SK-N-SH (cell line): Measurements from ENCODE around the gene DNMT3A. TPM values are rescaled to one million over a fixed set of nuclear protein-coding genes. Genes with fewer than 3 reads are reported as not detected.

Experiments used
- CTCF ChIA-PET: fragments of 300-600, 350-600 bp; formaldehyde crosslinking; extraction: SDS; loops from one replicate; lab custom pipeline; 2021; lab: Yijun Ruan, JAX
- POLR2A ChIA-PET: fragments of 350-600 bp; sonication (Branson Sonifier 250); formaldehyde crosslinking; extraction: SDS; loops from one replicate; lab custom pipeline; 2020; ENCODE audit warnings: antibody characterized with exemption, inconsistent platforms; lab: Yijun Ruan, JAX
- DNase-seq: peaks from one replicate; pipeline ENCODE4 v3.0.0; 2012
- H2AFZ ChIP-seq: fragments of 200-600 bp; sonication (generic); 2 replicates; pipeline ENCODE4 v1.8.1; 2016; ENCODE audit warnings: antibody characterized with exemption, mild to moderate bottlenecking, low read depth
- H3F3A ChIP-seq: fragments of 200-600 bp; sonication (generic); replicated peaks from 2 replicates; pipeline ENCODE3; 2016; ENCODE audit warnings: antibody characterized with exemption, mild to moderate bottlenecking; ENCODE audit not compliant: insufficient read depth
- H3K27ac ChIP-seq, 2 experiments: fragments of 200-500 bp in 1 of 2; fragments of 200-600 bp in 1 of 2; sonication (Bioruptor generic) in 1 of 2; sonication (generic), shearing (Covaris generic) in 1 of 2; 2 replicates each; pipeline versions ENCODE4 v1.5.1 to v1.6.1; 2014 to 2016; ENCODE audit warnings: low read depth in 2 of 2, inconsistent platforms in 1 of 2, low read length in 1 of 2, mild to moderate bottlenecking in 1 of 2, mixed read lengths in 1 of 2
- H3K27me3 ChIP-seq: fragments of 200-600 bp; sonication (generic), shearing (Covaris generic); 2 replicates; pipeline ENCODE4 v1.6.1; 2016; ENCODE audit warnings: mixed run types; ENCODE audit not compliant: insufficient read depth
- H3K36me3 ChIP-seq, 2 experiments: fragments of 200-500 bp in 1 of 2; fragments of 200-600 bp in 1 of 2; sonication (Bioruptor generic) in 1 of 2; sonication (generic) in 1 of 2; replicated peaks in 1 of 2; 2 replicates each; pipeline versions ENCODE3 to v1.5.1; 2014 to 2016; ENCODE audit warnings: low read length in 1 of 2, mild to moderate bottlenecking in 1 of 2; ENCODE audit not compliant: insufficient read depth in 2 of 2, control insufficient read depth in 1 of 2
- H3K4me1 ChIP-seq, 2 experiments: fragments of 200-500 bp in 1 of 2; fragments of 200-600 bp in 1 of 2; sonication (Bioruptor generic) in 1 of 2; sonication (generic), shearing (Covaris generic) in 1 of 2; 2 replicates each; pipeline versions ENCODE4 v1.5.1 to v1.6.1; 2014 to 2016; ENCODE audit warnings: low read depth in 1 of 2, low read length in 1 of 2, mixed run types in 1 of 2; ENCODE audit not compliant: insufficient read depth in 2 of 2, control insufficient read depth in 1 of 2
- H3K4me2 ChIP-seq: fragments of 200-600 bp; sonication (generic), shearing (Covaris generic); 2 replicates; pipeline ENCODE4 v1.6.1; 2017; ENCODE audit warnings: mixed run types
- H3K4me3 ChIP-seq, 2 experiments: fragments of 200-500 bp in 1 of 2; fragments of 200-600 bp in 1 of 2; sonication (Bioruptor generic) in 1 of 2; sonication (generic), shearing (Covaris generic) in 1 of 2; 2 replicates each; pipeline versions ENCODE4 v1.5.1 to v1.8.1; 2014 to 2016; ENCODE audit warnings: low read depth in 2 of 2, inconsistent platforms in 1 of 2, low read length in 1 of 2, mild to moderate bottlenecking in 1 of 2, mixed read lengths in 1 of 2, moderate library complexity in 1 of 2
- H3K79me2 ChIP-seq: fragments of 200-600 bp; sonication (generic); 2 replicates; pipeline ENCODE4 v1.8.1; 2017; ENCODE audit warnings: mild to moderate bottlenecking; ENCODE audit not compliant: insufficient read depth
- H3K9ac ChIP-seq: fragments of 200-600 bp; sonication (generic); 2 replicates; pipeline ENCODE4 v1.6.1; 2017; ENCODE audit warnings: mixed run types
- H3K9me2 ChIP-seq: fragments of 200-600 bp; sonication (generic); 2 replicates; pipeline ENCODE4 v1.6.1; 2017; ENCODE audit warnings: mixed run types
- H3K9me3 ChIP-seq: fragments of 200-600 bp; sonication (generic); 2 replicates; pipeline ENCODE4 v1.6.1; 2017; ENCODE audit warnings: mixed run types, mild to moderate bottlenecking, moderate library complexity
- H4K20me1 ChIP-seq: fragments of 200-600 bp; sonication (generic); 2 replicates; pipeline ENCODE4 v1.6.1; 2017; ENCODE audit warnings: mild to moderate bottlenecking, mixed run types; ENCODE audit not compliant: insufficient read depth
- CHD2 ChIP-seq: fragments of 150-350 bp; IDR thresholded peaks from 2 replicates; pipeline ENCODE4 v1.6.1; 2018; ENCODE audit warnings: low read length; ENCODE audit not compliant: partially characterized antibody
- CTCF ChIP-seq: fragments of 200-600 bp; sonication (generic); IDR thresholded peaks from 2 replicates; pipeline ENCODE4 v1.6.1; 2017; ENCODE audit warnings: antibody characterized with exemption, mild to moderate bottlenecking, moderate library complexity
- ELF1 ChIP-seq: IDR thresholded peaks from 2 replicates; pipeline ENCODE4 v1.4.0; 2012
- EP300 ChIP-seq, 2 experiments: IDR thresholded peaks; 2 replicates each; pipeline versions ENCODE4 v1.4.0 to v1.6.1; 2012; ENCODE audit warnings: borderline replicate concordance in 1 of 2, low read depth in 1 of 2, low read length in 1 of 2
- FOXM1 ChIP-seq: IDR thresholded peaks from 2 replicates; pipeline ENCODE4 v1.4.0; 2012; ENCODE audit warnings: low read depth, mild to moderate bottlenecking
- GABPA ChIP-seq: IDR thresholded peaks from 2 replicates; pipeline ENCODE4 v1.4.0; 2012; ENCODE audit warnings: low read depth, mild to moderate bottlenecking
- IRF3 ChIP-seq: fragments of 150-350 bp; IDR thresholded peaks from 2 replicates; pipeline ENCODE4 v1.6.1; 2016; ENCODE audit warnings: mild to moderate bottlenecking, low read depth, low read length
- JUND ChIP-seq: IDR thresholded peaks from 2 replicates; pipeline ENCODE4 v1.4.0; 2012
- MXI1 ChIP-seq: IDR thresholded peaks from 2 replicates; pipeline ENCODE4 v1.6.1; 2012; ENCODE audit warnings: mild to moderate bottlenecking, low read depth, low read length, improper control_type of control experiment
- NFIC ChIP-seq: IDR thresholded peaks from 2 replicates; pipeline ENCODE4 v1.4.0; 2012; ENCODE audit warnings: borderline replicate concordance
- NRF1 ChIP-seq: IDR thresholded peaks from 2 replicates; pipeline ENCODE4 v1.6.1; 2012; ENCODE audit warnings: low read depth, mild to moderate bottlenecking, low read length
- POLR2AphosphoS5 ChIP-seq: IDR thresholded peaks from 2 replicates; pipeline ENCODE4 v1.6.1; 2012; ENCODE audit warnings: low read depth, low read length
- RAD21 ChIP-seq: IDR thresholded peaks from 2 replicates; pipeline ENCODE4 v1.6.1; 2012; ENCODE audit warnings: mild to moderate bottlenecking, low read length
- RCOR1 ChIP-seq: fragments of 150-350 bp; IDR thresholded peaks from 2 replicates; pipeline ENCODE4 v1.6.1; 2017; ENCODE audit warnings: antibody characterized with exemption, low read length
- RFX5 ChIP-seq: IDR thresholded peaks from 2 replicates; pipeline ENCODE4 v1.6.1; 2012; ENCODE audit warnings: mild to moderate bottlenecking, improper control_type of control experiment, low read length
- SMC3 ChIP-seq: IDR thresholded peaks from 2 replicates; pipeline ENCODE4 v1.6.1; 2012; ENCODE audit warnings: low read depth, low read length, improper control_type of control experiment
- TAF1 ChIP-seq: IDR thresholded peaks from 2 replicates; pipeline ENCODE4 v1.6.1; 2012; ENCODE audit warnings: low read depth, mild to moderate bottlenecking, low read length, moderate library complexity, borderline replicate concordance
- TEAD4 ChIP-seq: IDR thresholded peaks from 2 replicates; pipeline ENCODE4 v1.4.0; 2012; ENCODE audit warnings: mild to moderate bottlenecking, borderline replicate concordance; ENCODE audit not compliant: insufficient read depth
- WGBS: methylation state at CpG from one replicate; pipeline ENCODE4 v1.1.6; 2017; ENCODE audit warnings: low lambda C conversion rate; 5-methylcytosine and 5-hydroxymethylcytosine counted together
- polyA plus RNA-seq, 3 experiments: library from polyadenylated mRNA; depleted of rRNA; stranded (reverse); fragments of >200 nt; gene quantifications; 2 replicates each; pipeline ENCODE4 v1.2.3, GENCODE V29; 2012

DNMT3A gene
- polyA plus RNA-seq, 1 of the 3 experiments (the other 2 are of a cell fraction) = 5.6 TPM

GRCh38 chr2:25363733-25364132, 22.0 kb upstream of the DNMT3A start:
- Histone ChIP-seq H3K9me3 (no peaks in the 10 kb centered on the region), H3F3A (no peaks in the 10 kb centered on the region), H3K9ac (no peak overlapping the region), H3K9me2 (no peaks in the 10 kb centered on the region), H4K20me1 (no peaks in the 10 kb centered on the region), H3K4me2 (no peak overlapping the region), H3K27me3 (no peaks in the 10 kb centered on the region), H3K36me3 (no peaks in the 10 kb centered on the region), H2AFZ (no peak overlapping the region), H3K79me2 (no peaks in the 10 kb centered on the region), H3K4me1 (peaks cover 0 to 39% of the 10 kb centered on the region in 2 experiments; a peak in 2 of 4 replicates), H3K4me3 (no peak overlapping the region), H3K27ac (no peak overlapping the region)
- WGBS = 94% methylated on average over 6 of the region's 7 CpGs
- ChIA-PET CTCF (interaction anchor here (1.8 to 3.3 kb wide), 4 partner anchors 9 to 33 kb away, joined by 5 to 44 read pairs (median 25); no protein-coding TSS in a partner anchor), POLR2A (no interaction called here)
- DNase-seq = no peak
- TF ChIP-seq RFX5 = no peak
- no peak for TF ChIP-seq GABPA
- no peak for TF ChIP-seq NFIC

GRCh38 chr2:25362434-25363145, 20.9 kb upstream of the DNMT3A start:
- Histone ChIP-seq H3K4me1 (peaks cover 0 to 30% of the 10 kb centered on the region in 2 experiments; a peak in 2 of 4 replicates), H2AFZ (peak overlapping the region; percentile 93), H3F3A (no peaks in the 10 kb centered on the region), H3K4me2 (peak overlapping the region; percentile 54), H3K9me3 (no peaks in the 10 kb centered on the region), H3K27ac (peak overlapping the region in 1 of 2 experiments; percentile 35; a peak in 1 of 4 replicates), H3K9me2 (no peaks in the 10 kb centered on the region), H3K4me3 (peak overlapping the region; percentile 18 to 30), H3K36me3 (no peaks in the 10 kb centered on the region), H4K20me1 (no peaks in the 10 kb centered on the region), H3K9ac (no peak overlapping the region)
- POLR2A ChIA-PET = interaction anchor here (0.9 to 1.4 kb wide), 4 partner anchors 14 to 72 kb away, joined by 3 to 6 read pairs (median 4); no protein-coding TSS in a partner anchor
- CTCF ChIA-PET = interaction anchor here (0.6 to 6.3 kb wide), 67 partner anchors 9 to 674 kb away, joined by 3 to 71 read pairs (median 4); partner anchors contain the start of gene DNMT3A
- TF ChIP-seq CHD2 (no peak), TEAD4 (no peak), FOXM1 (no peak), POLR2AphosphoS5 (no peak), NRF1 (no peak), RCOR1 (no peak), GABPA (no peak)
- TF ChIP-seq, all 33 proteins: peak for 0
- peak; percentile 34 for DNase-seq
- Histone ChIP-seq H3K27me3 (no peaks in the 10 kb centered on the region), H3K79me2 (no peaks in the 10 kb centered on the region)
- 89% methylated on average over 21 of the region's 21 CpGs for whole genome bisulfite sequencing

- Histone ChIP-seq H4K20me1 (no peaks in the 10 kb centered on the region), H3K36me3 (no peaks in the 10 kb centered on the region), H3K9me3 (no peaks in the 10 kb centered on the region), H3K27ac (peak overlapping the region in 1 of 2 experiments; percentile 35; a peak in 1 of 4 replicates), H3K9me2 (no peaks in the 10 kb centered on the region), H3K4me2 (peak overlapping the region; percentile 54), H2AFZ (peak overlapping the region; percentile 93), H3K79me2 (no peaks in the 10 kb centered on the region), H3K9ac (no peak overlapping the region), H3K27me3 (no peaks in the 10 kb centered on the region), H3F3A (no peaks in the 10 kb centered on the region), H3K4me3 (peak overlapping the region; percentile 18 to 30), H3K4me1 (peaks cover 0 to 24% of the 10 kb centered on the region in 2 experiments; a peak in 2 of 4 replicates)
- peak; percentile 98 for DNase-seq
- CTCF ChIA-PET = interaction anchor here (0.6 to 6.3 kb wide), 67 partner anchors 9 to 674 kb away, joined by 3 to 71 read pairs (median 4); partner anchors contain the start of gene DNMT3A
- WGBS = 1% methylated on average over 13 of the region's 16 CpGs
- POLR2A ChIA-PET = interaction anchor here (0.9 to 1.4 kb wide), 4 partner anchors 14 to 71 kb away, joined by 3 to 6 read pairs (median 4); no protein-coding TSS in a partner anchor
- TF ChIP-seq POLR2AphosphoS5 (peak; percentile 95), ELF1 (0 out of 2 replicates have a peak, but pooled peaks have one; percentile 41), EP300 (IDR thresholded peaks at IDR 0.05; ENCODE audit: borderline replicate concordance in 1 of 2, low read depth in 1 of 2, low read length in 1 of 2) (no peak), CHD2 (peak; percentile 61), SMC3 (peak; percentile 67), IRF3 (no peak), MXI1 (peak; percentile 79), TAF1 (peak; percentile 53; the same call in 1 of the 2 replicates), RCOR1 (peak; percentile 45; the same call in 1 of the 2 replicates), RAD21 (peak; percentile 65), RFX5 (peak; percentile 75; the same call in 1 of the 2 replicates), NRF1 (peak; percentile 77), JUND (no peak), CTCF (peak; percentile 98)
Observed at GRCh38 chr2:25362049-25362433, 20.3 kb upstream of the DNMT3A start.
